Loucy (cell line): ENCODE measurements around the gene STOML3.

ENCODE experiments used
- CTCF ChIP-seq: fragments of 200-600 bp; sonication (generic); conservative IDR thresholded peaks from 2 replicates; pipeline ENCODE4 v1.5.1; 2014; ENCODE audit warnings: mild to moderate bottlenecking, antibody characterized with exemption, low read length
- EZH2phosphoT487 ChIP-seq: fragments of 200-600 bp; IDR thresholded peaks from 2 replicates; pipeline ENCODE4 v1.6.1; 2018; ENCODE audit warnings: antibody characterized with exemption, mild to moderate bottlenecking, moderate library complexity, borderline replicate concordance

GRCh38 chr13:39020853-39021462, 30.3 kb upstream of the STOML3 start:
- TF ChIP-seq CTCF = no peak
- no peak for TF ChIP-seq EZH2phosphoT487
